Loucy (cell line): Measurements from ENCODE around the gene SERPINB6.

ENCODE experiments used
- CTCF ChIP-seq: fragments of 200-600 bp; sonication (generic); conservative IDR thresholded peaks from 2 replicates; pipeline ENCODE4 v1.5.1; 2014; ENCODE audit warnings: mild to moderate bottlenecking, antibody characterized with exemption, low read length
- EZH2phosphoT487 ChIP-seq: fragments of 200-600 bp; IDR thresholded peaks from 2 replicates; pipeline ENCODE4 v1.6.1; 2018; ENCODE audit warnings: antibody characterized with exemption, mild to moderate bottlenecking, moderate library complexity, borderline replicate concordance

- no peak for TF ChIP-seq CTCF
- no peak for TF ChIP-seq EZH2phosphoT487
Observed at GRCh38 chr6:2950713-2951112, 20.7 kb downstream of the SERPINB6 start.
